H1 (cell line): ENCODE results near the gene SCART1. TPM values are rescaled to one million over a fixed set of nuclear protein-coding genes. Genes with fewer than 3 reads are reported as not detected.

Experiments used
- CTCF ChIA-PET: fragments of 300-600 bp; sonication (Branson Sonifier 250); formaldehyde crosslinking; loops from one replicate; lab custom pipeline; 2021; ENCODE audit not compliant: partially characterized antibody; lab: Charles Lee
- POLR2A ChIA-PET: fragments of 300-600 bp; sonication (Branson Sonifier 250); formaldehyde crosslinking; loops from one replicate; lab custom pipeline; 2021; ENCODE audit warnings: inconsistent platforms; ENCODE audit not compliant: partially characterized antibody; lab: Charles Lee
- DNase-seq, 2 experiments: peaks; one replicate each; pipeline versions ENCODE4 v3.0.0 to v3.0.0-alpha.2; 2010 to 2022; ENCODE audit warnings: low spot score in 2 of 2, low read depth in 1 of 2, mixed read lengths in 1 of 2
- FAIRE-seq: peaks from 2 replicates; lab custom pipeline; 2011; peaks lifted over from hg19 to GRCh38; lab: Jason Lieb, UNC
- H2AFZ ChIP-seq: 2 replicates; pipeline ENCODE4 v1.8.1; 2012; ENCODE audit warnings: low read length, inconsistent platforms
- H2AK5ac ChIP-seq: 2 replicates; pipeline ENCODE4 v1.6.1; 2013; ENCODE audit warnings: low read depth, low read length
- H2BK120ac ChIP-seq: replicated peaks from 2 replicates; pipeline ENCODE3; 2013; ENCODE audit warnings: low read depth, low read length, inconsistent platforms
- H2BK12ac ChIP-seq: 2 replicates; pipeline ENCODE4 v1.6.1; 2013; ENCODE audit warnings: low read depth, low read length
- H2BK15ac ChIP-seq: 2 replicates; pipeline ENCODE4 v1.6.1; 2013; ENCODE audit warnings: low read length
- H2BK20ac ChIP-seq: 2 replicates; pipeline ENCODE4 v1.6.1; 2013; ENCODE audit warnings: low read length
- H2BK5ac ChIP-seq: 2 replicates; pipeline ENCODE4 v1.6.1; 2013; ENCODE audit warnings: low read depth, low read length
- H3K14ac ChIP-seq: 2 replicates; pipeline ENCODE4 v1.6.1; 2013; ENCODE audit warnings: inconsistent platforms; ENCODE audit not compliant: insufficient read length
- H3K18ac ChIP-seq: 2 replicates; pipeline ENCODE4 v1.6.1; 2013; ENCODE audit warnings: low read length; ENCODE audit errors: extremely low read depth
- H3K23ac ChIP-seq: 2 replicates; pipeline ENCODE4 v1.6.1; 2013; ENCODE audit warnings: inconsistent platforms; ENCODE audit not compliant: insufficient read length
- H3K23me2 ChIP-seq: 2 replicates; pipeline ENCODE4 v1.6.1; 2013; ENCODE audit warnings: low read depth, low read length
- H3K27ac ChIP-seq: 2 replicates; pipeline ENCODE4 v1.6.1; 2011; ENCODE audit warnings: low read depth, low read length, inconsistent platforms
- H3K27me3 ChIP-seq, 4 experiments: replicated peaks in 1 of 4; 1 replicate in 1 of 4; 2 replicates in 3 of 4; pipeline versions ENCODE4 v1.6.1 to v1.8.1; 2011 to 2013; ENCODE audit warnings: low read length in 3 of 4, mild to moderate bottlenecking in 3 of 4, inconsistent platforms in 2 of 4, mixed read lengths in 2 of 4, moderate library complexity in 1 of 4; ENCODE audit not compliant: control insufficient read depth in 3 of 4, insufficient read depth in 3 of 4; ENCODE audit errors: extremely low read depth in 1 of 4
- H3K36me3 ChIP-seq, 4 experiments: 2 replicates each; pipeline versions ENCODE4 v1.6.1 to v1.8.1; 2011 to 2013; ENCODE audit warnings: mild to moderate bottlenecking in 4 of 4, low read length in 3 of 4, moderate library complexity in 2 of 4, control low read depth in 1 of 4, inconsistent platforms in 1 of 4; ENCODE audit not compliant: insufficient read depth in 4 of 4, control insufficient read depth in 2 of 4
- H3K4ac ChIP-seq: replicated peaks from 2 replicates; pipeline ENCODE3; 2013; ENCODE audit warnings: low read length, low read depth, mixed read lengths, inconsistent platforms; ENCODE audit not compliant: insufficient read length
- H3K4me1 ChIP-seq, 4 experiments: replicated peaks in 1 of 4; 1 replicate in 1 of 4; 2 replicates in 3 of 4; pipeline versions ENCODE4 v1.6.1 to v1.8.1; 2011 to 2013; ENCODE audit warnings: low read length in 3 of 4, inconsistent platforms in 2 of 4, mixed read lengths in 1 of 4; ENCODE audit not compliant: insufficient read depth in 4 of 4, control insufficient read depth in 3 of 4
- H3K4me2 ChIP-seq, 2 experiments: 2 replicates each; pipeline versions ENCODE4 v1.6.1 to v1.8.1; 2011 to 2013; ENCODE audit warnings: low read depth in 2 of 2, low read length in 2 of 2, control low read depth in 1 of 2, inconsistent platforms in 1 of 2, mild to moderate bottlenecking in 1 of 2; ENCODE audit not compliant: insufficient read depth in 1 of 2
- H3K4me3 ChIP-seq, 4 experiments: fragments of 200-600, 300-600 bp in 1 of 4; sonication (generic), shearing (Covaris generic), sonication (Bioruptor Twin) in 1 of 4; 2 replicates each; pipeline versions ENCODE4 v1.5.1 to v1.8.1; 2011 to 2016; ENCODE audit warnings: low read length in 4 of 4, low read depth in 3 of 4, control low read depth in 2 of 4, inconsistent platforms in 2 of 4, mild to moderate bottlenecking in 2 of 4, mixed read lengths in 1 of 4, moderate library complexity in 1 of 4; ENCODE audit not compliant: insufficient read depth in 2 of 4; ENCODE audit errors: extremely low read depth in 1 of 4
- H3K56ac ChIP-seq: replicated peaks from 2 replicates; pipeline ENCODE3; 2013; ENCODE audit warnings: low read depth, mild to moderate bottlenecking, mixed read lengths, low read length, inconsistent platforms; ENCODE audit not compliant: insufficient read length
- H3K79me1 ChIP-seq: 2 replicates; pipeline ENCODE4 v1.6.1; 2013; ENCODE audit warnings: low read depth, low read length, control low read depth
- H3K79me2 ChIP-seq, 2 experiments: 2 replicates each; pipeline versions ENCODE4 v1.6.1 to v1.8.1; 2012 to 2013; ENCODE audit warnings: low read length in 2 of 2, mild to moderate bottlenecking in 2 of 2, inconsistent platforms in 1 of 2; ENCODE audit not compliant: insufficient read depth in 2 of 2, control insufficient read depth in 1 of 2
- H3K9ac ChIP-seq, 4 experiments: replicated peaks in 1 of 4; 1 replicate in 1 of 4; 2 replicates in 3 of 4; pipeline versions ENCODE4 v1.6.1 to v1.8.1; 2011 to 2013; ENCODE audit warnings: low read depth in 3 of 4, low read length in 3 of 4, control low read depth in 2 of 4, mild to moderate bottlenecking in 2 of 4, moderate library complexity in 2 of 4, inconsistent platforms in 1 of 4; ENCODE audit errors: extremely low read depth in 1 of 4
- H3K9me3 ChIP-seq, 2 experiments: 2 replicates each; pipeline versions ENCODE4 v1.6.1 to v1.8.1; 2012 to 2013; ENCODE audit warnings: mild to moderate bottlenecking in 2 of 2, moderate library complexity in 2 of 2, control low read depth in 1 of 2, inconsistent platforms in 1 of 2, low read depth in 1 of 2, low read length in 1 of 2, mixed read lengths in 1 of 2; ENCODE audit not compliant: insufficient read depth in 2 of 2
- H4K20me1 ChIP-seq, 2 experiments: replicated peaks in 1 of 2; 2 replicates each; pipeline versions ENCODE3 to v1.8.1; 2011 to 2013; ENCODE audit warnings: inconsistent platforms in 2 of 2, low read length in 2 of 2, mild to moderate bottlenecking in 1 of 2; ENCODE audit not compliant: insufficient read depth in 2 of 2, control insufficient read depth in 1 of 2
- H4K5ac ChIP-seq: 2 replicates; pipeline ENCODE4 v1.6.1; 2013; ENCODE audit warnings: low read length, low read depth, mixed read lengths, inconsistent platforms; ENCODE audit not compliant: insufficient read length
- H4K8ac ChIP-seq: 2 replicates; pipeline ENCODE4 v1.8.0; 2013; ENCODE audit warnings: mild to moderate bottlenecking, moderate library complexity, low read length, inconsistent platforms; ENCODE audit not compliant: insufficient read depth; ENCODE audit errors: extremely low read depth
- H4K91ac ChIP-seq: replicated peaks from 2 replicates; pipeline ENCODE3; 2013; ENCODE audit warnings: low read length, mixed read lengths, inconsistent platforms; ENCODE audit not compliant: insufficient read length
- POLR2A ChIP-seq, 2 experiments: IDR thresholded peaks; 1 replicate in 1 of 2; 2 replicates in 1 of 2; pipeline ENCODE4 v1.6.1; 2011; ENCODE audit warnings: low read depth in 2 of 2, low read length in 2 of 2, mild to moderate bottlenecking in 2 of 2; ENCODE audit errors: control extremely low read depth in 1 of 2
- SIN3A ChIP-seq, 2 experiments: IDR thresholded peaks in 1 of 2; conservative IDR thresholded peaks in 1 of 2; 2 replicates each; pipeline ENCODE4 v1.6.1; 2011 to 2012; ENCODE audit warnings: low read length in 2 of 2, improper control_type of control experiment in 1 of 2, low read depth in 1 of 2, mild to moderate bottlenecking in 1 of 2
- WGBS, 2 experiments: shearing (Covaris generic) in 1 of 2; methylation state at CpG; one replicate each; pipeline versions ENCODE4 v1.1.6 to v1.1.7; 2013 to 2015; ENCODE audit warnings: low lambda C conversion rate in 2 of 2, mixed read lengths in 2 of 2, inconsistent platforms in 1 of 2, low coverage in 1 of 2, missing lambda C conversion rate in 1 of 2; ENCODE audit not compliant: insufficient replicate concordance in 2 of 2, insufficient coverage in 1 of 2, insufficient read length in 1 of 2; ENCODE audit errors: extremely low coverage in 1 of 2, missing lambda C conversion rate in 1 of 2; 5-methylcytosine and 5-hydroxymethylcytosine counted together
- polyA plus RNA-seq, 7 experiments: library from polyadenylated mRNA; depleted of rRNA in 3 of 7; stranded (reverse) in 5 of 7; unstranded in 2 of 7; fragments of >200 nt in 5 of 7; fragments of 200-250 nt in 2 of 7; gene quantifications; 1 replicate in 5 of 7; 2 replicates in 1 of 7; 4 replicates in 1 of 7; pipeline versions ENCODE4 v1.2.1 to v1.2.3, GENCODE V29; 2011 to 2013; ENCODE audit warnings: missing spikeins in 2 of 7, mixed read lengths in 2 of 7
- total RNA-seq: library from RNA; stranded (reverse); fragmentation: NEBNext Ultra II Directional; extraction: Animal tissue kit (Norgen Biotek cat#: 25700); gene quantifications from 2 replicates; pipeline ENCODE4 v1.2.1, GENCODE V29; 2021

Gene SCART1
- total and polyA plus RNA-seq, 2 of the 8 experiments (the other 6 are each of a cell fraction or from before 2014, with no cell fraction given): 0.14 to 0.19 TPM

DNA sequence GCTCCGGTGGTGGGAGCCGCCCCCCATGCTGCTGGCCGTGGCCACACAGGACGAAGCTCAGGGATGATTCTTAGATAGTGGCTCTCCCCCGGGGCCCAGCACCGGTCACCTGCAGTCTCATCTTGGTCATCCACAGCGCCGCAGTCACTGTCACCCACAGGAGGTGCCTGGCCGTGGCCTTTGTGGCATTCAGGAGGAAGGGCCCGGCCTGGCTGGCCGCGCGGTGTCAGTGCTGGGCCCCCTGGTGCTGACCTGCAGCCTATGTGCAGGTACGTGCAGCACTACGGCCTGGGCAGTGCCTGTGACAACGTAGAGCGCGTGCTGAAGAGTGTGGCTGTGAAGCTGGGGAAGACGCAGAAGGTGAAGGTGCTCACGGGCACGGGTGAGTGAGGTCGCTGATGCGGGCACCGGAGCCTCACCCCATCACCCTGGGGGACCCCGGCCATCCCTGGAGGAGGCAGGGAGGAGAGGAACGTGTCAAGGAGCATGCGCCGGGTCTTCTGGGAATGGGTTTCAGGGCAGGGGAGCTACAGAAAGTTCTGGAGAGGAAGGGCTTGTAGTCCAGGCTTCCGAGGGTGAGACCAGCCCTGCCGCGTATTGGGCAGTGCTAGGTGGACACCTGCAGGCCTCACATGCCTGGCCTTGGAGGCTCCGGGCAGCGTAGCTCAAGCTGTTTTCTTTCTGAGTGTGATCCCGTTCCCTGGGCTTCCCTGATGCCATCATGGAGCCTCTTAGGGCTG lies 34.4 kb upstream of the SCART1 start:
- Histone ChIP-seq H3K4me2 (no peak overlapping the region), H2BK120ac (no peak overlapping the region), H3K36me3 (peaks cover 0 to 14% (median 2%) of the 10 kb centered on the region in 4 experiments; a peak in 3 of 8 replicates), H3K27ac (no peak overlapping the region), H4K20me1 (peaks cover 5 to 23% of the 10 kb centered on the region in 2 experiments), H3K4me1 (peaks cover 0 to 6% (median 0%) of the 10 kb centered on the region in 4 experiments; a peak in 2 of 7 replicates), H3K56ac (no peak overlapping the region), H2BK5ac (no peak overlapping the region), H3K79me1 (no peaks in the 10 kb centered on the region), H3K23me2 (peaks cover 3% of the 10 kb centered on the region; the same call in 1 of the 2 replicates), H3K14ac (no peak overlapping the region), H3K23ac (no peak overlapping the region), H3K79me2 (no peaks in the 10 kb centered on the region), H3K4ac (no peak overlapping the region), H3K4me3 (no peak overlapping the region), H3K9ac (no peak overlapping the region), H2AFZ (no peak overlapping the region), H2BK20ac (no peak overlapping the region), H2BK15ac (no peak overlapping the region), H3K9me3 (peaks cover 0 to 10% of the 10 kb centered on the region in 2 experiments; a peak in 1 of 4 replicates), H2AK5ac (no peak overlapping the region), H4K91ac (no peak overlapping the region), H2BK12ac (no peak overlapping the region), H4K5ac (no peak overlapping the region), H3K27me3 (peaks cover 0 to 3% (median under 1%) of the 10 kb centered on the region in 4 experiments; a peak in 2 of 7 replicates), H3K18ac (no peak overlapping the region), H4K8ac (peak overlapping the region; percentile 14; the same call in 1 of the 2 replicates)
- POLR2A ChIA-PET: interaction anchor here (0.9 to 2.0 kb wide), 4 partner anchors 18 to 154 kb away, joined by 3 to 5 read pairs (median 4); no protein-coding TSS in a partner anchor
- 89% methylated on average over 31 of the region's 34 CpGs; no CpG with 5 or more reads in 1 of the 2 experiments for WGBS, 2 experiments
- no peak for FAIRE-seq
- DNase-seq: no peak
- CTCF ChIA-PET: interaction anchor here (1.0 to 1.6 kb wide), 5 partner anchors 18 to 154 kb away, joined by 3 to 4 read pairs (median 3); no protein-coding TSS in a partner anchor
- TF ChIP-seq SIN3A (conservative IDR thresholded peaks at IDR 0.05 in 1 of 2, IDR thresholded peaks at IDR 0.05 in 1 of 2; ENCODE audit: low read depth in 1 of 2, low read length in 2 of 2) (no peak), POLR2A (IDR thresholded peaks at IDR 0.05; ENCODE audit: control extremely low read depth in 1 of 2, low read depth in 2 of 2, low read length in 2 of 2) (peak in 1 of 2 experiments; percentile 17; a peak in 1 of 3 replicates)
